Motor neuron (in vitro differentiated cells): ENCODE measurements around the gene MRPL45. TPM values are rescaled to one million over a fixed set of nuclear protein-coding genes. Genes with fewer than 3 reads are reported as not detected.

Experiments
- ATAC-seq, 8 experiments: fragments of 200-7000 bp; cut with Tn5 transposase; replicated peaks in 6 of 8; 2 replicates each; pipeline ENCODE4 v1.8.0; 2021; ENCODE audit warnings: mild to moderate bottlenecking in 8 of 8, moderate library complexity in 8 of 8
- H3K27ac ChIP-seq, 2 donors: fragments of 250-450 bp; sonication (Bioruptor Pico); 2 replicates each; pipeline ENCODE4 v1.9.0; 2021; ENCODE audit warnings: antibody characterized with exemption in 2 of 2, mild to moderate bottlenecking in 2 of 2, moderate library complexity in 1 of 2
- H3K4me1 ChIP-seq, 2 donors: fragments of 250-450 bp; sonication (Bioruptor Pico); replicated peaks in 1 of 2; 2 replicates each; pipeline ENCODE4 v1.6.1; 2021; ENCODE audit warnings: antibody characterized with exemption in 2 of 2, mild to moderate bottlenecking in 2 of 2, moderate library complexity in 1 of 2
- H3K4me3 ChIP-seq, 5 donors: fragments of 250-450 bp; sonication (Bioruptor Pico); 2 replicates each; pipeline ENCODE4 v1.9.0; 2021; ENCODE audit warnings: antibody characterized with exemption in 5 of 5, mild to moderate bottlenecking in 5 of 5, moderate library complexity in 4 of 5
- WGBS, 10 experiments: fragments of 450-650 bp; shearing (Covaris generic); methylation state at CpG; one replicate each; pipeline ENCODE4 v1.0.0; 2022; 5-methylcytosine and 5-hydroxymethylcytosine counted together
- in situ Hi-C, 9 experiments: fragments of 400-800 bp; cut with MboI; loops; one replicate each; pipeline ENCODE4 v1.15.0; 2021; ENCODE audit warnings: low sequenced_read_pairs in 9 of 9, low pct_unique_long_range_greater_than_20kb in 2 of 9; ENCODE audit not compliant: unreplicated experiment in 9 of 9
- total RNA-seq, 8 experiments: library from RNA; unstranded; fragments of 300-600 nt; gene quantifications; 2 replicates each; pipeline versions ENCODE4 v1.2.3 to v1.2.4, GENCODE V29; 2022

MRPL45 gene
- total RNA-seq, 8 experiments from 2014 or later = 28.0 to 58.7 (median 39.6) TPM

GRCh38 chr17:38353668-38354067 lies 56.7 kb downstream of the MRPL45 start:
- H3K4me3 ChIP-seq = peak overlapping the region; percentile 50 to 90 (median 82)

GRCh38 chr17:38354466-38354865 lies 57.5 kb downstream of the MRPL45 start:
- no peak overlapping the region for H3K27ac ChIP-seq
- peaks cover 44 to 46% of the 10 kb centered on the region in 2 donors for H3K4me1 ChIP-seq
- no peak for ATAC-seq
- 44 to 90% (median 79%) methylated on average over 4 to 7 of the region's 7 CpGs; no CpG with 5 or more reads in 2 of the 10 experiments for WGBS, 10 experiments
- H3K4me3 ChIP-seq = peak overlapping the region; percentile 10 to 90 (median 82)
- in situ Hi-C loops = no loop called here

More at GRCh38 chr17:38353668-38354067, 56.7 kb downstream of the MRPL45 start:
- Histone ChIP-seq H3K27ac (no peak overlapping the region), H3K4me1 (peaks cover 39 to 43% of the 10 kb centered on the region in 2 donors)
- 42 to 100% (median 76%) methylated on average over 1 to 11 of the region's 13 CpGs; no CpG with 5 or more reads in 1 of the 10 experiments for WGBS, 10 experiments
- in situ Hi-C loops = no loop called here
- no peak for ATAC-seq

- H3K4me3 ChIP-seq = peak overlapping the region in 2 of 5 donors; percentile 81 to 90
Measured at GRCh38 chr17:38355251-38355650, 58.3 kb downstream of the MRPL45 start.

GRCh38 chr17:38357486-38358123 lies 60.6 kb downstream of the MRPL45 start:
- Histone ChIP-seq H3K4me1 (peaks cover 37 to 39% of the 10 kb centered on the region in 2 donors), H3K27ac (no peak overlapping the region), H3K4me3 (no peak overlapping the region)
- no peak for ATAC-seq
- 0 to 79% (median 65%) methylated on average over 1 to 2 of the region's 2 CpGs; no CpG with 5 or more reads in 4 of the 10 experiments for WGBS, 10 experiments
- in situ Hi-C loops = no loop called here

More at GRCh38 chr17:38355251-38355650, 58.3 kb downstream of the MRPL45 start:
- Histone ChIP-seq H3K4me1 (peaks cover 44 to 45% of the 10 kb centered on the region in 2 donors), H3K27ac (no peak overlapping the region)
- 56 to 100% (median 93%) methylated on average over 1 to 3 of the region's 4 CpGs; no CpG with 5 or more reads in 2 of the 10 experiments for WGBS, 10 experiments
- in situ Hi-C loops = no loop called here
- no peak for ATAC-seq

GRCh38 chr17:38358586-38359513 lies 61.9 kb downstream of the MRPL45 start:
- Histone ChIP-seq H3K27ac (no peak overlapping the region), H3K4me1 (peaks cover 31 to 39% of the 10 kb centered on the region in 2 donors), H3K4me3 (no peak overlapping the region)
- in situ Hi-C loops = no loop called here
- ATAC-seq = peak in 2 of 8 experiments; percentile 41 to 49
- WGBS, 10 experiments = 4 to 97% (median 85%) methylated on average over 2 to 9 of the region's 9 CpGs; no CpG with 5 or more reads in 1 of the 10 experiments

- in situ Hi-C loops = no loop called here
- peaks cover 14 to 21% of the 10 kb centered on the region in 2 donors for H3K4me1 ChIP-seq
- no peak overlapping the region for H3K4me3 ChIP-seq
- 0 to 94% (median 66%) methylated on average over 1 to 4 of the region's 5 CpGs; no CpG with 5 or more reads in 1 of the 10 experiments for WGBS, 10 experiments
- peak in 1 of 8 experiments; percentile 71 for ATAC-seq
- H3K27ac ChIP-seq = no peak overlapping the region
Measured at GRCh38 chr17:38361694-38362465, 64.9 kb downstream of the MRPL45 start.

GRCh38 chr17:38363016-38363415 lies 66.0 kb downstream of the MRPL45 start:
- Histone ChIP-seq H3K27ac (no peak overlapping the region), H3K4me1 (peaks cover 8 to 10% of the 10 kb centered on the region in 2 donors), H3K4me3 (no peak overlapping the region)
- in situ Hi-C loops = no loop called here
- ATAC-seq = no peak
- 100% methylated on average over 2 to 3 of the region's 5 CpGs; no CpG with 5 or more reads in 8 of the 10 experiments for WGBS, 10 experiments

GRCh38 chr17:38364741-38365140 lies 67.8 kb downstream of the MRPL45 start:
- H3K4me3 ChIP-seq = no peak overlapping the region
- H3K4me1 ChIP-seq = no peaks in the 10 kb centered on the region
- ATAC-seq = no peak
- in situ Hi-C loops = no loop called here
- 80 to 100% (median 93%) methylated on average over 1 to 6 of the region's 8 CpGs; no CpG with 5 or more reads in 2 of the 10 experiments for WGBS, 10 experiments
- no peak overlapping the region for H3K27ac ChIP-seq

- Histone ChIP-seq H3K4me3 (no peak overlapping the region), H3K27ac (no peak overlapping the region), H3K4me1 (no peaks in the 10 kb centered on the region)
- no peak for ATAC-seq
- in situ Hi-C loops = no loop called here
- 79 to 100% (median 95%) methylated on average over 2 to 8 of the region's 8 CpGs; no CpG with 5 or more reads in 1 of the 10 experiments for WGBS, 10 experiments
Measured at GRCh38 chr17:38369124-38369886, 72.3 kb downstream of the MRPL45 start.
